ENCODE data around the gene TFAM.

Gene TFAM

GRCh38 chr10:58436071-58436470 lies 50.9 kb downstream of the TFAM start:
- DNase-seq = no peak

DNA sequence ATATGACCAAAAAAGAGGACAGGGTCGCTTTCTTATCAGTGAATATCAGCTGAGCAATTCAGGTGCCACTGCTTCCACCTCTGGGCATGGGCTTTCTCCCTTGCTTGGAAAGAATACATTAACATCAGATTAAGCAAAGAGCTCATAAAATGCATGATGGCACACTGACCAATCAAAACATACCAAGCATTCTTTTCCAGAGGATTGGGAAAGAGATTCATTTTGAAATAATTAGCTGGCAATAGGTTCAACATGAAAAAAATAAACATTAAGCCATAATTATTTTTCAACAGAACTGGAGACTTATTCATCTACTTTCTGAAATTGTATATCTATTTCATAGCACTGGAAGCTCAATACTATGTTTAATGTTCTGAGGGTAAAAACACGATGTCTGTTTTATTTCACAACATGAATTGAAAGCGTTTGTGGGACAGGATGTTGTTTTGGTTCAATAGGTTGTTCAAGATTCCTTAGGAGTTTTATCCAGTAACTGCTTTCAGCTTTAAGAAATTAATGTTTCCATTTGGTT lies 53.2 kb downstream of the TFAM start:
- no peak for DNase-seq

- DNase-seq = no peak
These were observed 53.8 kb downstream of the TFAM start for GRCh38 chr10:58438986-58439385.

GRCh38 chr10:58439632-58440364 lies 54.6 kb downstream of the TFAM start:
- DNase-seq = no peak

GRCh38 chr10:58440484-58440883 lies 55.3 kb downstream of the TFAM start:
- DNase-seq = no peak

DNA sequence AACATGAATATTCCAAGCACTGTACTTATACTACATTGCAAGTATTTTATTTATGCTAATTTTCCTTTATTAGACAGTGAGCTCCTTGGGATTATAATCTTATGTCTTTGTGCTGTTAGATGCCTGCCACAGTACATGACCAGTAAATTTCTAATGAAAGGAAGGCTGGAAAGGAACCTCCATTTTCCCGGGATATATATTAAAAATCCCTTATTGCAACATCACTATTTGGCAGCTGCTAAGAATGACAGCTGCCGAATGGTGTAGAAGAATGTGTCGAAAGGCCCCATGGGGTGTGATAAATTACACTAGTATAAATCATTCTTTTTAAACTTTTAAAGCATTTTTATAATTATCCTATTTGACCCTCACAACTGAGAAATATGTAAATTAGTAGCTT lies 59.1 kb downstream of the TFAM start:
- DNase-seq = no peak

DNA sequence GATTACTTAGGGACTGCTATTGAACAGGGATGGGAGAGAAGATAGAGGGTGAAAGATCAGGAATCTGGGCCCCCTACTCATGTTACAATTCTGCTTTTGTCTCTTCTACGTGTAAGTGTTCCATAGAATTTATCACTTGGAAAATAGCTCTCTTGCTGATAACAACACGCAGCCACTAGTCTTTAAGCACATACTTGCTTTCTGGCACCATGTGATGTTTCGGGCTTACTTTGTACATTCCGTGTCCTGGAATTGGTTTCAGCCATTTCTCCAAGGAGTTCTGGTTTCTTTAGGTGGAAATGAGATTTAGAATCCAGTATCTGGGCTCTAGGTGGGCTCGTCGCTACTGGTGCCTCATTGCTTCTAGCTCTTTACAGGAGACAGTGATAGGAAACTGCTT lies 59.7 kb downstream of the TFAM start:
- DNase-seq = no peak

GRCh38 chr10:58448121-58448935 lies 63.1 kb downstream of the TFAM start:
- no peak for DNase-seq
